ENCODE data around the gene MCUR1. TPM values are rescaled to one million over a fixed set of nuclear protein-coding genes. Genes with fewer than 3 reads are reported as not detected.

The MCUR1 gene
- total and polyA plus RNA-seq, 2 experiments from 2014 or later: 16.1 to 27.6 TPM

DNA sequence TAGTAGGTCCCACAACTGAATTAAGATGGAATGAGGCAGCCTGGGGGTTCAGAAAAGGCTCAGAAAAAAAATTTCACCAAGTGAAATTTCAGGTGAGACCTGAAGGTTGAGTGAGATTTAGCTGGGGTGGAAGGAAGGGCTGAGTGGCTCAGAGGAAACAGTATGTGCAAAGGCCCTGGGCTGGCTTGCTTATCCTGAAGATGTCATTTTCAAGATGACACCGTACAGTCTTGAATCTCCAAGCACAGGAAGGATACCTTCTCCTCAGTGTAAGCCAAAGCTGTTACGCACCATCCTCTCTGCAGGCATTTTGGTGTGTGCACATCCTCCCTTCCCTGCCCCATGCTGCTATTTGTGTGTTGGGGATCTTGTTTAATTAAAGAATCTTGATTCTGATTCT, 59.7 kb downstream of the MCUR1 start:
- Histone ChIP-seq H3K4me1 (ENCODE audit: insufficient read depth) (no peaks in the 10 kb centered on the region), H3K79me2 (no peaks in the 10 kb centered on the region), H2AFZ (no peak overlapping the region), H3K4me2 (no peak overlapping the region), H3K9me2 (replicated peaks; ENCODE audit: insufficient read depth) (no peaks in the 10 kb centered on the region), H3K9me3 (ENCODE audit: low read depth) (no peaks in the 10 kb centered on the region), H3K27ac (no peak overlapping the region), H3K36me3 (replicated peaks; ENCODE audit: insufficient read depth, low read depth) (no peaks in the 10 kb centered on the region), H3K4me3 (no peak overlapping the region), H3K27me3 (no peaks in the 10 kb centered on the region), H4K20me1 (ENCODE audit: insufficient read depth, poor library complexity, severe bottlenecking) (no peaks in the 10 kb centered on the region)
- WGBS (ENCODE audit: low lambda C conversion rate, missing lambda C conversion rate): 100% methylated on average over 2 of the region's 2 CpGs
- DNase-seq (ENCODE audit: low spot score): no peak
- TF ChIP-seq CTCF (IDR thresholded peaks at IDR 0.05; ENCODE audit: poor library complexity) (no peak), EZH2 (IDR thresholded peaks at IDR 0.05; ENCODE audit: borderline replicate concordance) (no peak), EZH2phosphoT487 (IDR thresholded peaks at IDR 0.05; ENCODE audit: low read depth, severe bottlenecking, unreplicated experiment) (no peak)

DNA sequence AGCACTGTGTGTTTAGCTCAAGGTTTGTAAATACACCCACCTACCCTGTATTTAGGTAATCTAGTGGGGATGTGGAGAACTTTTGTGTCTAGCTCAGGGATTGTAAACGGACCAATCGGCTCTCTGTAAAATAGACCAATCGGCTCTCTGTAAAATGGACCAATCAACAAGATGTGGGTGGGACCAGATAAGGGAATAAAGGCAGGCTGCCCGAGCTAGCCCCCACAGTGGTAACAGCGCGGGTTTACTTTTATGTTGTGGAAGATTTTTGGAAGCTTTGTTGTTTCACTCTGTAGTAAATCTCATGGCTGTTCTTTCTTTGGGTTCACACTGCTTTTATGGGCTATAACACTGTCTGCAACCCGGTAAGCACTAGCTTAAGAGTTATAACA, 70.6 kb downstream of the MCUR1 start:
- TF ChIP-seq CTCF (IDR thresholded peaks at IDR 0.05; ENCODE audit: poor library complexity) (no peak), EZH2 (IDR thresholded peaks at IDR 0.05; ENCODE audit: borderline replicate concordance) (no peak), EZH2phosphoT487 (IDR thresholded peaks at IDR 0.05; ENCODE audit: low read depth, severe bottlenecking, unreplicated experiment) (no peak)
- no peak overlapping the region for H3K4me2 ChIP-seq
- H2AFZ ChIP-seq: no peak overlapping the region
- DNase-seq (ENCODE audit: low spot score): no peak
- H3K27ac ChIP-seq: no peak overlapping the region
- H3K79me2 ChIP-seq: no peaks in the 10 kb centered on the region
- H3K4me1 ChIP-seq (ENCODE audit: insufficient read depth): no peaks in the 10 kb centered on the region
- no peaks in the 10 kb centered on the region for H3K27me3 ChIP-seq
- H3K4me3 ChIP-seq: no peak overlapping the region
- no peaks in the 10 kb centered on the region for H3K9me2 ChIP-seq (replicated peaks; ENCODE audit: insufficient read depth)
- H3K9me3 ChIP-seq (ENCODE audit: low read depth): no peaks in the 10 kb centered on the region
- no peaks in the 10 kb centered on the region for H3K36me3 ChIP-seq (replicated peaks; ENCODE audit: insufficient read depth, low read depth)
- H4K20me1 ChIP-seq (ENCODE audit: insufficient read depth, poor library complexity, severe bottlenecking): no peaks in the 10 kb centered on the region
- 95% methylated on average over 7 of the region's 7 CpGs for WGBS (ENCODE audit: low lambda C conversion rate, missing lambda C conversion rate)

GRCh38 chr6:13742961-13743735, 71.2 kb downstream of the MCUR1 start:
- no peaks in the 10 kb centered on the region for H3K4me1 ChIP-seq (ENCODE audit: insufficient read depth)
- no peak for DNase-seq (ENCODE audit: low spot score)
- no peak overlapping the region for H3K27ac ChIP-seq
- no peaks in the 10 kb centered on the region for H3K36me3 ChIP-seq (replicated peaks; ENCODE audit: insufficient read depth, low read depth)
- no peaks in the 10 kb centered on the region for H4K20me1 ChIP-seq (ENCODE audit: insufficient read depth, poor library complexity, severe bottlenecking)
- no peaks in the 10 kb centered on the region for H3K27me3 ChIP-seq
- TF ChIP-seq EZH2 (IDR thresholded peaks at IDR 0.05; ENCODE audit: borderline replicate concordance): no peak
- no peak for TF ChIP-seq EZH2phosphoT487 (IDR thresholded peaks at IDR 0.05; ENCODE audit: low read depth, severe bottlenecking, unreplicated experiment)
- TF ChIP-seq CTCF (IDR thresholded peaks at IDR 0.05; ENCODE audit: poor library complexity): no peak
- H3K9me2 ChIP-seq (replicated peaks; ENCODE audit: insufficient read depth): no peaks in the 10 kb centered on the region
- no peak overlapping the region for H3K4me3 ChIP-seq
- no peaks in the 10 kb centered on the region for H3K79me2 ChIP-seq
- WGBS (ENCODE audit: low lambda C conversion rate, missing lambda C conversion rate): 96% methylated on average over 41 of the region's 56 CpGs
- no peak overlapping the region for H3K4me2 ChIP-seq
- no peak overlapping the region for H2AFZ ChIP-seq
- no peaks in the 10 kb centered on the region for H3K9me3 ChIP-seq (ENCODE audit: low read depth)

All from hepatocyte (in vitro differentiated cells).